M059J (cell line): Measurements from ENCODE around the gene GALNTL6. TPM values are rescaled to one million over a fixed set of nuclear protein-coding genes. Genes with fewer than 3 reads are reported as not detected.
"Not testable (repeated sequence)": the region's sequence is repeated elsewhere in the genome, so short reads cannot be mapped to it uniquely, and the experiment has no call there.

Experiments used
- DNase-seq: peaks from one replicate; pipeline ENCODE4 v3.0.0-alpha.2; 2012; ENCODE audit warnings: low read depth
- total RNA-seq: library from RNA; depleted of rRNA; stranded (reverse); fragments of >200 nt; shearing (Covaris generic); gene quantifications from 2 replicates; pipeline ENCODE4 v1.2.3, GENCODE V29; 2014

Gene GALNTL6
- total RNA-seq, 1 experiment from 2014 or later: not detected

DNA sequence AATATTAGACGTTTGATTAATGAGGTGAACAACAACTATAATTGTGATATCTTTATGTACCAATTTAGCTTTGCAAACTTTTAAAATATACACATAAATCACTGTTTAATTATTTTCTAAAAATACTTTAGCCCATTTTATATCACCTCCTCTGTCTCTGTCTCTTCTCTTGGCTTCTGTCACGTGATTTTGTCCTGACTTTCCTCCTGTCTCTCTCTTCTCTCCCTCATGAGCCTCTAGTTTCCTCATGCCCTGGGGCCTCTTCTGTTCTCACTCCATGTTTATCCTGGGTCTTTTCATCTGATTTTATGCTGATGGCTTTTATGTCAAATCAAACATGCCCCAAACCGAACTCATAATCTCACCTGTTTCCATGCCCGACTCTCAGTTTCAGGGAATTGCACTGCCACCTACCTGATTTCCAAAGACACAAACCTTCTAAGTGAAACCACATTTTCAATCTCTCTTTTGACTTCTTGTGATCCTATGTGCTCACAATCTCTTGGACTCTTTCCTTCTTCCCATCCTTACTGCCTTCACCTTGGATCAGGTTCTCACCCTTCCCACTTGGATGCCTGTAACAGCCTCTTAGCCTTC, 1052.4 kb downstream of the GALNTL6 start:
- DNase-seq: no peak

DNA sequence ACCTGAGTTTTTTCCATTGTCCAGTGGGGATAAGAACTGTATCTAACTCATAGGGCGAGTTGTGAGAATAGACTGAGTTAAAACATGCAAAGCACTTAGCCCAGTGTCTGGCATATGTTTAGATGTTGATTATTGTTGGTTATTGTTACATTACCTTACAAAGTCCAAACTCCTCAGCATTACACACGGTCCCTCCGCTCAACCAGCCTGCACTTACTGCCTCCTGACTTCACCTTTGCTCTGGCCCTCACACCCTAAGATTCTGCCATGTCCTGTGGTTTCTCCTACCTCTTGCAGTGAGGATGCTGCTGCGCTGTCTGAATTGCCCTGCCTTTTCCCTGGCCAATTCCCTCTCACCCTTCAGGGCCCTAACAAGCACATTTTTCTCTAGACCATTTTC, 1053.2 kb downstream of the GALNTL6 start:
- no peak for DNase-seq

DNA sequence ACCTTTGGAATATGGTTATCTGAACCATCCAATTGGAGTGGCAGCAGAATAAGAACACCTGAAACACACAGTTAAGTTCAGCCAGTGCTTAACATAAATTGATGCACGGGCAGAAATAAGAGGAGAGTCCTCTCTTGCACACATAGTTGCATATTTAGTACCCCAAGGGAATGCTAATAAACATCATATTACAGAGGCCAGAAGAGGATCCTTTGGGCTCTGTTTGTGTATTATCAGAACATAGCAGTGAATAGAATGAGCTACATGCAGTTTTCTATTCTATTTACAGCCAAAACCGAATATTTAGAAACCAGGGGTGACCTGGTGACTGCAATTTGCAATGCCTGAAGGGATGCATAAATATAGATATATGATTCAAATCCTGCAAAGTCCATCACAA, 1054.6 kb downstream of the GALNTL6 start:
- no peak for DNase-seq

DNA sequence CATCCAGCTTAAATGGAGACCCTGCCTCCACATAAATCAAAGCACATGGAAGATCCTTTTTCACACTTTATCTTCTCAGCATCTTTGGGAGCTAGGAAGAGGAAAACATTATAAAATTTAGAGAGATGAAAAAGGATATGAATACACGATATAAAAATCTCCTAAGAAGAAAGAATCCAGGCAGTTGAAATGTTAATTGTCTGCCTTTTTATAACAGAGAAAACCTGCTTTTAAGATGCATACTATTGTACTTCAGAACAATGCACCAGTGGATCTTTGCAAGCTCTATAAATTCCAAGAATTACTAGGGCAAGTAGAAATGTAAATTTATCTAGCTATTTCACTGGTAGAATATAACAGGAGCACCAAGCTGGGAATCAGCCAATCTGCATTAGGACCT, 1055.1 kb downstream of the GALNTL6 start:
- no peak for DNase-seq

DNA sequence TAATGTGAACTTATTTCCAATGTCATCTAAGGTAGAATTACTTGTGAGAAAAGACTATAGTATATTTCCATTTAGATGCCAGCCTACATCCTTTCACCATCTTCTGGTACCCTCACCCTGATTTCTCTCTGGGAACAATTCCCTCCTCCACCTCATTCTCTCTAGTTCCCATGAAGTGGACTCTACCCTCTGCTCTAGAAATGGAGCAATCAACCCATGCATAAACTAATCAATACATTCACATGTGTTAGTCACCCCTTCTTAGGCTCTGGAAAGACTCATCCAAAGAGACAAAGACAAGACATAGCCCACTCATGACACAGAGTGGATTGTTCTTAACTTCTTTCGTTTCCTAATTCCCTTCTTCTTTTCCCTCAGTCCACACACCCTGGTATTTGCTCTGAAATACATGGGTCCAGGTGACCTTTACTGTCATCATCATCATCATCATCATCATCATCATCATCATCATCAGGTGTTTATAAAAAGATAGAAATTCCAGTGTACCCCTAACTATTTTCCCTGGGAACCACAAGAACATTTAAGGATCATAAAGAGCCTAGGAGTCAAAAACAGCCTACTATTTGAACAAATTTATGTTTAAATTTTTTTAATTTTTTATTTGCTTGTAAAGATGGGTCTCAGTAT, 1056.5 kb downstream of the GALNTL6 start:
- no peak for DNase-seq

DNA sequence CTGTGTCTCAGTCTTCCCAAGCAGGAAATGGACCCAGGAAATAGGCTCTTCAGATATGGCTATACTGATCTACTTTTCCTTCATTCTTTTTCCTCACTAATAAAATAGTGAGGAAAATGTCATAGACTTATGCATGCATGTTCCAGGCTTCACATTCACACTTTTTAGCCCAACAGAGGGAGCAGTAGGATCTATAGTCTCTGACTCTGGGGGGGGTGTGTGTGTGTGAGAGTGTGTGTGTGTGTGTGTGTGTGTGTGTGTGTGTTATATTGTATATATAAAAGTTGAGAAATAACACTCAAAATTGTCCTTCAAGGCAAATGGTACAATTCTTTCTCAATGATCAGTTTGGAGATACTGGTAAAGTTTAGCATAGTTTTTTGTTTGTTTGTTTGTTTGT, 1058.2 kb downstream of the GALNTL6 start:
- no peak for DNase-seq

DNA sequence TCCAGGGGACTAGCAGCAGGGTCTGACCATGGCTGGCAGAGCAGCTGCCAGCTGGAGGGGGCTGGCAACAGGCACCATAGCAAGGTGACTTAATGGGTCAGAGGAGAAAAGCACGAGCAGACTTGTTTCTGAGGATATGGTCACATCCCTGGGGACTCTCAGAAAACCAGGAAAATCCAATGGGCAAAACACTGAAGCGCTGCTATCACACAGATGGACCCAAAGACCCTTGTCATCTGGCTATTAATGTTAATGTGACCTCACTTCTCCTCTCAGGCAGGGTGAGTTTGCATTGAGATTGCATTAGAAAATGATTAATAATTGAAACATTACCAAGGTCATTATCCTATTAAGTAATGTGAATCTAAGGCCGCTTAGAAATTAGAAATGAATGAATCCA, 1061.7 kb downstream of the GALNTL6 start:
- no peak for DNase-seq

DNA sequence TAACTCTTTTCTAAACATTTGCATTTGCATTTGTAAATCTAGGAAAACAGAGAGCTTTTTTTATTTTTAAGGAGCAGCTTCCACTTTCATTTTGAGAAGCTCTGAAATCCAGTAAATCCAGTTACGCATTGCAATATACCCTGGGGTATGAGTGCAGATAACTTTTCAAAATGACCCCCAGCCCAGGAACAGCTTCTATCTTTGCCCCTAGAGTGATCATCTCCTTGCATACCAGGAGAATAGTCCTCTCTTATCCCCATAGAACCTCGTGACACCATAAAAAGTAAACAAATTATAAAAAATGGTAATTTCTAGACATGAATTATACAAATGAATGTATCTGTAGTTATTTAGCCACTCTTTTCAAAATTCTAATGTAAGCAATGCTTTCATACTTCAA, 1063.2 kb downstream of the GALNTL6 start:
- no peak for DNase-seq

DNA sequence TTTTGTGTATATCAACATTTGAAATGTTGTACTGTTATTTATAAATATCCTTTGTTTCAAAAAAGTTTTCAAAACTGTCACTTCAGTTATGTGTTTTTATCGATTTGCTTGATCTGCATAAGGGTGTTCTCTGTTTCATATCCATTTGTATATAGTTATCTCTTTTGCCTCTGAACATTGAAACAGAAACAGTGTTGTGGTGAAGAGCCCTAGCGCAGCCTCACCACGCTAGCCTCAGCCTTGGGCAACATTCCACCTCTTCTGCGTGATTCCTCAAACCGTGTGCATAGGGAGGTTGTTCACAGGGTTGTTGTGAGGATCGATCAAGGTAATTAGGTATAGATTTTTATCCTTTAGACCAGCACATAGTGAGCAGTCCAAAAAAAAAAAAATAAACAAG, 1068.4 kb downstream of the GALNTL6 start:
- no peak for DNase-seq

DNA sequence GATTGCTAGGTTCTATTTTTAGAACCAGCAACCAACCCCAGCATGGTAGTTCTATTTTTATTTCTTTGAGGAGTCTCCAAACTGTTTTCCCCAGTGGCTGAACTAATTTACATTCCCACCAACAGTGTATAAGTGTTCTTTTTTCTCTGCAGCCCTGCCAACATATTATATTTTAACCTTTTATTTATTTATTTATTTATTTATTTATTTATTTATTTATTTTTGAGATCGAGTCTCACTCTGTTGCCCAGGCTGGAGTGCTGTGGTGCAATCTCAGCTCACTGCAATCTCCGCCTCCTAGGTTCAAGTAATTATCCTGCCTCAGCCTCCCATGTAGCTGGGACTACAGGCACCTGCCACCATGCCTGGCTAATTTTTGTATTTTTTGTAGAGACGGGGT, 1074.2 kb downstream of the GALNTL6 start:
- not testable (repeated sequence) for DNase-seq

DNA sequence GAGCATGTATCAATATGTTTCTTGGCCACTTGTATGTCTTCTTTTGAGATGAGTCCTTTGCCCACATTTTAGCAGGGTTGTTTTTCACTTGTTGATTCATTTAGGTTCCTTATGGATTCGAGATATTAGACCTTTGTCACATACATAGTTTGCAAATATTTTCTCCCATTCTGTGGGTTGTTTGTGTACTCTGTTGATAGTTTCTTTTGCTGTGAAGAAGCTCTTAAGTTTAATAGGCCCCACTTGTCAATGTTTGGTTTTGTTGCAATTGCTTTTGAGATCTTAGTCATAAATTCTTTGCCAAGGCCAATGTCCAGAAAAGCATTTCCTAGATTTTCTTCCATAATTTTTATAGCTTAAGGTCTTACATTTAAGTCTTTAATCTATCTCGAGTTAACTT, 1074.8 kb downstream of the GALNTL6 start:
- DNase-seq: no peak

DNA sequence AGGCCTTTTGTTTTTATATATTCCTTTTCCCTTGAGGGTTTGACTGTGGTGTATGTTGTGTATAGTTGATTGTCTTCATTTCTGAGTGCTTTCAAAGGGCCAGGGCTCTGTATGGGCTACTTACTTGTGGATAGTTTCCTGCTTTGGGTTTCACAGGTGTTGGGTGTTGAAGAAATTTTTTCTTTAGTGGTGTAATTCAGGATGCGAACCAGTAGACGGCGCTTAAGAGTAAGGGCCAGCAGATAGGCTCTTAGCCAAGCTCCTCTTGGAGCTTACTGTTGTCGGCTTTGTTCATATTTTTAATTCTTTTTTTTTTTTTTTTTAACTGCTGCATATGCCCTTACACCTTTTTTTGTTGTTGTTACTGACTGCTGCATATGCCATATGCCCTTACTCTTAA, 1079.1 kb downstream of the GALNTL6 start:
- DNase-seq: no peak

DNA sequence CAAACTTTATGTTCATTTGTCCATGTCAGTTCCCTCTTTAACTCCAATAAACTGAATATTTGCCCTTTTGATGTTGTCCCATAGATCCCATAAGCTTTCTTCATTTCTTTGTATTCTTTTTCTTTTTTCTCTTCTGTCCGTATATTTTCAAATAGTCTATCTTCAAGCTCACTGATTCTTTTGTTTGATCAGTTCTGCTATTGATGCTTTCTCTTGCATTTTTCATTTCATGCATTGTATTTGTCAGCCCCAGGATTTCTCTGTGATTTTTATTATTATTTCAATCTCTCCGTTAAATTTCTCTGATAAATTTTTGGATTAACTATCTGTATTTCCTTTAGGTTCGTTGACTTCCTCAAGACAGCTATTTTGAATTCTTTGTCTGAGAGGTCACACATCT, 1082.5 kb downstream of the GALNTL6 start:
- DNase-seq: no peak

DNA sequence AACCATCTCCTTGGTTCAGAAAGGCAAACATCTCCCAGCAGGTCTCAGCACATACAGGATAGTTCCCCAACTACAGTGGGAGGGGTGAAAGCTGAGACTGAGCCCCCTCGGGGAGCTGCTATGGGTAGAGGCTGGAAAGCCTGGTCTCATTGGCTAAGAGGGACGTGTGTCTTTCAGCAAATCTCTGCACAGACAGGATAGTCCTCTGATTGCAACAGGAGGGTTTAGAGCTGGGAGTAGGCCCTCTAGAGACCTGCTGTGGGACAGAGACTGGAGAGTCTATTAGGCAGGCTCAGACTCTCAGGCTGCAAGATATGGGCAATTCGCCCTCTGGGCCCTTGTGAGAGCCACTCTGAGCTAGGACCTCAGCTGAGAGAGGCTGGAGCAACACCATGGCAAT, 1083.8 kb downstream of the GALNTL6 start:
- no peak for DNase-seq

DNA sequence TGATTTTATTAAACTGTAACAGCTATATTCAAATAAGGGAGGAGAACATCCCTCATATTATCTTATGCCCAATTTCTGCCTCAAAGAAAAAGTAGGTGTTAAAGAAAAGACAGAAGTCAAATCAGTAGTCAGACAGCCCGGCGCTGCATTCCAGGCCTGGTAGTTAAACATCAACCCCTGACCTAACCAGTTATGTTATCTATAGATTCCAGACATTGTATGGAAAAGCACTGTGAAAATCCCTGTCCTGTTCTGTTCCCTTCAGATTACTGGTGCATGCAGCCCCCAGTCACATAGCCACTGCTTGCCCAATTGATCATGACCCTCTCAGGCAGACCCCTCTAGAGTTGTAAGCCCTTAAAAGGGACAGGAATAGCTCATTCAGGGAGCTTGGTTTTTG, 1085.5 kb downstream of the GALNTL6 start:
- DNase-seq: no peak

DNA sequence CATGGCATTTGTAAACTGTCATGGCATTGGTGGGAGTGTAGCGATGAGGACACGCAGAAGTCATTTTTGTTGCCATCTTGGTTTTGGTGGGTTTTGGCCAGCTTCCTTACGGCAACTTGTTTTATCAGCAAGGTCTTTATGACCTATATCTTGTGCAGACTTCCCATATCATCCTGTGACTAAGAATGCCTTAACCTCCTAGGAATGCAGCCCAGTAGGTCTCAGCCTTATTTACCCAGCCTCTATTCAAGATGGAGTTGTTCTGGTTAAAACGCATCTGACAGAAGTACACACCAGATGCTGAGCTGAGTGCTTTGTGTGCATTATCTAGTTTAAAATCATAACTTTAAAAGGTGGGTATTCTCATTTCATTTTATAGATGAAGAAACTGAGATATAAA, 1086.7 kb downstream of the GALNTL6 start:
- no peak for DNase-seq

DNA sequence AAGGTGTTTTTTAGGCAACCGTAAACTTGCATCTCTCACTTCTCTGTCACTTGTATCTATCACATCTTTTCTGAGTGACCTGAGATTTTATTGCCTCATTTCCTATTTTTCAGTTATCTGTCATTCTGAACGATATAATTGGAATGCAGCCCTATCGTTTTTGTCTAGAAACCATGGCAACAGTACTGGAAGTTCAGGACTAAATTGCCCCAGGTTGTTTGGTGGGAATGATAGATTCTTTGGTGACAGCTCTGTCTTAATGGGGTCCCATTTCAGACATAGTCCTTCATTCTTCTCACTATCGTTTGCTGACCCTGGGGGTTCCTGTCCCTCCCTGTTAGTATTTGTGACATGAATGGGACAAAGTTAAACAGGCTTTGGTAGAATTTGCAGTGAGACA, 1087.7 kb downstream of the GALNTL6 start:
- DNase-seq: no peak

DNA sequence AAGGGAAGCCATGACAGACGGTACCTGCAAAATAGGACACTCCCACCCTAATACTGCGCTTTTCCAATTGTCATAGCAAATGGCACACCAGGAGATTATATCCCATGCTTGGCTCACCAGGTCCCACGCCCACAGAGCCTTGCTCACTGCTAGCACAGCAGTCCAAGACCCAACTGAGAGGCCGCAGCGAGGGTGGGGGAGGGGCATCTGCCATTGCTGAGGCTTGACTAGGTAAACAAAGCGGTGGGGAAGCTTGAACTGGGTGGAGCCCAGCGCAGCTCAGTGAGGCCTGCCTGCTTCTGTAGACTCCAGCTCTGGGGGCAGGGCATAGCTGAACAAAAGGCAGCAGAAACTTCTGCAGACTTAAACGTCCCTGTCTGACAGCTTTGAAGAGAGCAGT, 1099.3 kb downstream of the GALNTL6 start:
- not testable (repeated sequence) for DNase-seq

DNA sequence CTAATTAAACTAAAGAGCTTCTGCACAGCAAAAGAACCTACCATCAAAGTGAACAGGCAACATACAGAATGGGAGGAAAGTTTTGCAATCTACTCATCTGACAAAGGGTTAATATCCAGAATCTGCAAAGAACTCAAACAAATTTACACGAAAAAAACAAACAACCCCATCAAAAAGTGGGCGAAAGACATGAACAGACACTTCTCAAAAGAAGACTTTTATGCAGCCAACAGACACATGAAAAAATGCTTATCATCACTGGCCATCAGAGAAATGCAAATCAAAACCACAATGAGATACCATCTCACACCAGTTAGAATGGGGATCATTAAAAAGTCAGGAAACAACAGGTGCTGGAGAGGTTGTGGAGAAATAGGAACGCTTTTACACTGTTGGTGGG, 1104.2 kb downstream of the GALNTL6 start:
- not testable (repeated sequence) for DNase-seq

DNA sequence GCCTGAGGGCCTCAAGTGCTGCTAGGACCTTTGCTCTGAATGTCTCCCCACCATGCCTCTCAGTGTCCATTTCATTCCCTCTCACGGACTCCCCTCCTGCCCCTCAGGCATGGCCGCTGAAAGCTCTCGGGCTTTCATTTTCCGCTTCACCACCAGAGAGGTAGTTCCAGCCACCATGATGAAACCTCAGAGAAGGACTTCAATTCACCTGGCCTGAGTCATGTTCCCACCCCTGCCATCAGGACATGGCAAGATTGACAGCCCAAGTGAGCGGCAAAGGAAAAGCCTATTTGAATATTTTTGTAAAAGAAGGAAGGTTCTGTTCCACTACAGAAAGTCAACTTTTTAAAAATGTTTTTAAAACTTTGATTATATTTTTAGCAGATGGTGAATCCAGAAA, 1106.1 kb downstream of the GALNTL6 start:
- DNase-seq: no peak

DNA sequence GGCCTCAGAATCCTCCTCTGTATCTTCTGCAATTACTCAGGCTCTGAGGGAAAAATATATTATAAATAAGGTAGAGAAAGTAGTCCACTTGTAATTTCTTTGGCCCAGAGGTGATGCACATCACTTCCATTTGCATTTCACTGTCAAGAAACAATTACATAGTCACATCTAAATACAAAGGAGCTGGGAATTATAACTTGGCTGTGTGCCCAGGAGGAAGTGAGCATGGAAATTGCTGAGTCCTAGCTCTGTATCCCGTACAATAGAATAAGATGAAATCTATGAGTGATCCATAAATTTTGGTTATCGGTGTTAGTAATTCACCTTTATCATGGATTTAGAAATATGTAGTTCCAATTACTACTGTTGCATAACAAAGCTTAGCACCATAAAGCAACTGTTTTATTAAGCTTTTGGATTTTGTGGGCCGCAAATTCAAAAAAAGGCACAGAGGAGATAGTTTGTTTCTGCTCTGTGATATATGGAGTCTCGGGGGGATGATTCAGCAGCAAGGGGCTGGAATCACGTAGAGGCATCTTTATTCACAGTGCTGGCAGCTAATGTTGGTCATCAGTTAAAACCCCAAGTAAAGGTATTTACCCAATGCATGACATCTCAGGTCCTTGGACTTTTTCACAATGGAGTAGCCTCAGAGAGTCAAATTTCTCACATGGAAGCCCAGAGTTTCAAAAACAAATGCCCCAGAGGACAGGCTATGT, 1114.1 kb downstream of the GALNTL6 start:
- DNase-seq: no peak

DNA sequence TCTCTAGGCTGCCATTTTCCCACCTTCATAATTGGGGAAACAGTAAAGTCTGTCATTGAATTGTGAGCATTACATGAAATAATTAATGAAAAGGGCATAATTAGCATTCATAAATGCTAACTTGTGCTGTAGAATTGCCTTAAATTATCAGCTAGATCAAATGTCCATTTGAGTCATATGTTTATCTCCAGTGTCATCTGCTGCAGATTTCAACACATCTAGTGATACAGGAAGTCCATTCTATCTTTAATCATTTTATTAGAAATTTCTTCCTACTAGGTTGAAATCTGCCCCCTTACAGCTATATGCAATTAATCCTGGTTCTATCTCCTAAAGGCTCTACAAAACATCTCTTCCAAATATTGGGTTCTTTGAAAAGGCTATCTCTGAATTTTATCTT, 1115.1 kb downstream of the GALNTL6 start:
- DNase-seq: no peak

DNA sequence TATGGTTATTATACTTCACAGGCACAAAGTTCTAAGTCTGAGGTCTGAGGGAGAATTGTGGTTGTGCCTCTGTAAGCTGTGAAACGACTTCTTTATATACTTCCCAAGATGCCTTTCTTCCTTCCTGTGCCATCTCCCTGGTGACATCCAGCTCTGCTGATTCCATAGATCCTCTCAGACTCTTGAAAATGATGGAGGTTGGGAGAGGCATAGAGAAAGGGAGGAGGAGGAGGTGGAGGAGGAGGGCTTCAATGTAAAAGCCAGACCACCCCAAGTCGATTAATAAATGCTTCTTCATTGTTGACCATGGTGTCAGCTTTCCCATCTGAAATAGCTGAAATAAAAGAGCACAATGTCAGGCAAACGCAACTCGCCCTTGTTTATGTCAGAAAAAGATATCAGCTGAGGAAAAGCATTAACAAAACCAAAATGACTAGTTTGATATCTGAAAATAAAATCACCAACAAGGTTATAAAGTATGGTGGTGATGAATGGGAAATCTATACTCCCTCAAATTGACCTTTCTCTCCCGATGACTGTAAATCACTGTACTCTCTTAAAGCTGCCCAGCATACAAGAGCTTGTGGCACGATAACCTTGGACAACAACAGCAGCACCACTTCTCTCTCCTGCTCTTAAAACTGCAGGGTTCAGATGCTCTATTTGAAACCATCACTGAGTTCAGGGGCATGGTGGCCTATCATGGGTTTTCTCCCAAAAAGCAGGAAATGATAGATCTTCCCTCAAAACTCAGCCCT, 1125.0 kb downstream of the GALNTL6 start:
- no peak for DNase-seq
